HG02852 (cell line): ENCODE measurements around the gene SIGMAR1.
A peak's percentile ranks its signal among the peaks of the same experiment; 100 is the strongest.

Experiments used
- ATAC-seq: cut with Tn5 transposase; IDR thresholded peaks from one replicate; pipeline ENCODE4 v1.9.1; 2021; ENCODE audit warnings: mild to moderate bottlenecking, moderate library complexity; ENCODE audit not compliant: unreplicated experiment

The SIGMAR1 gene

GRCh38 chr9:34606190-34606589, 31.4 kb downstream of the SIGMAR1 start:
- ATAC-seq, result no peak

- ATAC-seq, result peak; percentile 68
These were observed 33.9 kb downstream of the SIGMAR1 start for GRCh38 chr9:34603610-34604231.

GRCh38 chr9:34601937-34602573, 35.5 kb downstream of the SIGMAR1 start:
- ATAC-seq, result no peak

GRCh38 chr9:34600908-34601307, 36.7 kb downstream of the SIGMAR1 start:
- ATAC-seq, result no peak

- no peak for ATAC-seq
These were observed 38.0 kb downstream of the SIGMAR1 start for GRCh38 chr9:34599546-34599945.

- no peak for ATAC-seq
These were observed 43.4 kb downstream of the SIGMAR1 start for GRCh38 chr9:34594177-34594576.

GRCh38 chr9:34592895-34593601, 44.5 kb downstream of the SIGMAR1 start:
- no peak for ATAC-seq

- ATAC-seq, result no peak
These were observed 45.4 kb downstream of the SIGMAR1 start for GRCh38 chr9:34591917-34592866.

GRCh38 chr9:34591248-34591916, 46.2 kb downstream of the SIGMAR1 start:
- no peak for ATAC-seq

GRCh38 chr9:34590381-34591247, 47.0 kb downstream of the SIGMAR1 start:
- ATAC-seq, result no peak

GRCh38 chr9:34589636-34590380, 47.8 kb downstream of the SIGMAR1 start, which contains the start of gene CNTFR:
Gene CNTFR, minus strand, starts transcription at chr9:34589724. Its CDS starts 20,743 bp downstream, at chr9:34568981.
- ATAC-seq, result no peak

GRCh38 chr9:34588671-34589635, 48.6 kb downstream of the SIGMAR1 start:
- ATAC-seq, result no peak

- ATAC-seq, result no peak
These were observed 50.3 kb downstream of the SIGMAR1 start for GRCh38 chr9:34587271-34587670.

- no peak for ATAC-seq
These were observed 51.5 kb downstream of the SIGMAR1 start for GRCh38 chr9:34585946-34586669.

GRCh38 chr9:34584970-34585369, 52.6 kb downstream of the SIGMAR1 start:
- no peak for ATAC-seq
